ENCODE measurements around the gene SLC12A5. TPM values are rescaled to one million over a fixed set of nuclear protein-coding genes. Genes with fewer than 3 reads are reported as not detected.

The SLC12A5 gene
- total and polyA plus RNA-seq, 7 donors = 0.29 TPM; not detected in 6

DNA sequence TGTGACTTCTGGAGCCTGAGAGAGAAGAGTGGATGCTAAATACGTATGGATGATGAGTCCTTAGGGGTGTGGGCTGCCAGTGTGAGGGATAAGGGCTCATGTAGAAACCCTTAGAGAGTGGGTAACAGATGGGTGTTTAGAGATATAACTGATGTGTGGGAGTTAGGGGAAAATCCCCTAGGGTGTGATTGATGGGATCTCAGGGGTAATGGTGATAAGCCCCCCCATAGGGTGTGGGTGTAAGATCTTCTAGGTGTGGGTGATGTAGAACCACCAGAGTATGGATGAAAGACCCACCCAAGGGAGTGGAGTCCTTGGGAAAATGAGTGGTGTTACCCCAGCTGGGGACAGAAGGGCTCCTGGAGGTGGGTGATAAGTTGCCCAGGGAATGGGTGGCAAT is 26.3 kb downstream of the SLC12A5 start:
- H3K9me3 ChIP-seq = no peaks in the 10 kb centered on the region
- H3K27ac ChIP-seq = no peak overlapping the region
- intact Hi-C loops (cut with DNase I) = no loop called here
- peaks cover 0 to 19% (median 2%) of the 10 kb centered on the region in 3 donors for H3K27me3 ChIP-seq (ENCODE audit: insufficient read depth in 3 of 3, low read length in 2 of 3)
- ATAC-seq (no peak), DNase-seq (no peak)
- TF ChIP-seq, protein P1, sequence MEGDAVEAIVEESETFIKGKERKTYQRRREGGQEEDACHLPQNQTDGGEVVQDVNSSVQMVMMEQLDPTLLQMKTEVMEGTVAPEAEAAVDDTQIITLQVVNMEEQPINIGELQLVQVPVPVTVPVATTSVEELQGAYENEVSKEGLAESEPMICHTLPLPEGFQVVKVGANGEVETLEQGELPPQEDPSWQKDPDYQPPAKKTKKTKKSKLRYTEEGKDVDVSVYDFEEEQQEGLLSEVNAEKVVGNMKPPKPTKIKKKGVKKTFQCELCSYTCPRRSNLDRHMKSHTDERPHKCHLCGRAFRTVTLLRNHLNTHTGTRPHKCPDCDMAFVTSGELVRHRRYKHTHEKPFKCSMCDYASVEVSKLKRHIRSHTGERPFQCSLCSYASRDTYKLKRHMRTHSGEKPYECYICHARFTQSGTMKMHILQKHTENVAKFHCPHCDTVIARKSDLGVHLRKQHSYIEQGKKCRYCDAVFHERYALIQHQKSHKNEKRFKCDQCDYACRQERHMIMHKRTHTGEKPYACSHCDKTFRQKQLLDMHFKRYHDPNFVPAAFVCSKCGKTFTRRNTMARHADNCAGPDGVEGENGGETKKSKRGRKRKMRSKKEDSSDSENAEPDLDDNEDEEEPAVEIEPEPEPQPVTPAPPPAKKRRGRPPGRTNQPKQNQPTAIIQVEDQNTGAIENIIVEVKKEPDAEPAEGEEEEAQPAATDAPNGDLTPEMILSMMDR (IDR thresholded peaks at IDR 0.05) = no peak
- no peak overlapping the region for H3K4me3 ChIP-seq
- H3K36me3 ChIP-seq (ENCODE audit: insufficient read depth in 1 of 2, low read depth in 1 of 2) = peaks cover 0 to 9% of the 10 kb centered on the region in 2 donors
- H3K4me1 ChIP-seq = peaks cover 9% of the 10 kb centered on the region
- 35 to 38% (median 35%) methylated on average over 1 of the region's 1 CpG for WGBS, 3 donors

DNA sequence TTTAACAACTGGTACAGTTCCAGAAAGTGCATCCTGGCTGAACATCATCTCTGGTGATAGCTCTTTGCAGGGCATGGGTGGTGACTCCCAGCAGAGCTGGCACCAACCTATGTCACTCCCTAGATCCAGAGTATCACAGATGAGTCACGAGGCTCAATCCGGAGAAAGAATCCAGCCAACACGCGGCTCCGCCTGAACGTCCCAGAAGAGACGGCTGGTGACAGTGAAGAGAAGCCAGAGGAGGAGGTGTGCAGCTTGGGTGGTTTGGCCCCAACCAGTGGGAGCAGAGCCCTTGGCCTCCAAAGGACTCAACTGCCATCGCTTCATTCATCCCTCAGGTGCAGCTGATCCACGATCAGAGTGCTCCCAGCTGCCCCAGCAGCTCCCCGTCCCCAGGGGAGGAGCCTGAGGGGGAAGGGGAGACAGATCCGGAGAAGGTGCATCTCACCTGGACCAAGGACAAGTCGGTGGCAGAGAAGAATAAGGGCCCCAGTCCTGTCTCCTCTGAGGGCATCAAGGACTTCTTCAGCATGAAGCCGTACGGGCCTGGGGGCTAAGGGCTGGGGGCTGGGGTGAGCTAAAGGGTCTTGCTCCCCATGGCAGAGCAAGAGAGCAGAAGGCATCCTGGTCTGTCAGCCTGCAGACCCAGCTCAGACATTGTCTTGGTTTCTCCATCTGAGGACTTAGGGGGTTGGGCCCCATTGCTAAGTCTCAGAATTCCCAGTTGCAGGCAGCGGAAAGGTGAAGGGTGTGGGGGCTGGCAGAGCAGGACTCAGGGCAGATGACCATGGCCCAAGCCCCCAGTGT is 27.2 kb downstream of the SLC12A5 start:
- Histone ChIP-seq H3K4me1 (peaks cover 9% of the 10 kb centered on the region), H3K4me3 (no peak overlapping the region), H3K36me3 (ENCODE audit: insufficient read depth in 1 of 2, low read depth in 1 of 2) (peaks cover 0 to 18% of the 10 kb centered on the region in 2 donors), H3K27ac (no peak overlapping the region), H3K27me3 (ENCODE audit: insufficient read depth in 3 of 3, low read length in 2 of 3) (peaks cover 0 to 19% (median 2%) of the 10 kb centered on the region in 3 donors), H3K9me3 (no peaks in the 10 kb centered on the region)
- TF ChIP-seq, protein P1 (IDR thresholded peaks at IDR 0.05) = no peak
- ATAC-seq (no peak), DNase-seq (no peak)
- 73 to 82% (median 80%) methylated on average over 15 of the region's 15 CpGs for WGBS, 3 donors
- intact Hi-C loops (cut with DNase I) = no loop called here

DNA sequence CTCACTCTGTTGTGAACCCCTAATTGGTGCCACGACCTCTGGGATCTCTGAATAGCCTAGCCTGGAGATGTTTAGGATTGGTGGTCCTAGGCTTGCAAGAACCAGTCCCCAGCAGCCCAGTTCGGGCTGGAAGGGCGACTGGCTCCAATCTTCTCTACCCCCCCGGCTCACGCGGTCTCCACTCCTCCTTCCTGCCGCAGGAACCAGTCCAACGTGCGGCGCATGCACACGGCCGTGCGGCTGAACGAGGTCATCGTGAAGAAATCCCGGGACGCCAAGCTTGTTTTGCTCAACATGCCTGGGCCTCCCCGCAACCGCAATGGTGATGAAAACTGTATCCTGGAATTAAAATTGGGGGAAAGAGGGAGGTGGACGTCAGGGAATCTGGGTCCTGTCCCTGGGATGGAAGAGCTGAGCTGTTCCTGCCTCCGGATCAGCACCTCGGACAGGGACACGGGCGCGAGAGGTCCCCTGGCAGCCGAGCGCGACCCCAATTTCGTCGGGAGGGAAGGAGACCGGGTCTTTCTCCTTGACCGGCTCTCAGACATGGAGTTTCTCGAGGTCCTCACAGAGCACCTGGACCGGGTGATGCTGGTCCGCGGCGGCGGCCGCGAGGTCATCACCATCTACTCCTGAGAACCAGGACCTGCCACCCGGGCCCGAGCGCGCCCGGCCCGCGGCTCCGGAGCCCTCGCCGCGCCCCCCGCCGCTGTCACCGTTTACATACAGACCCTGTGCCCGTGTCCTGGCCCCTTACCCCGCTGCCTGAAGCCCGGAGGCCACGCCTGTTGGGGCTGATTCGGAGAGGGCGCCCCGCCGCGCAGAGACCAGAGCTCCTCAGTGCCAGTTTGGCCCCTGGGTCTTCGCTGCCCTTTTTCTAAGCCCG is 28.2 kb downstream of the SLC12A5 start:
- 15 to 17% (median 16%) methylated on average over 59 to 65 of the region's 65 CpGs for WGBS, 3 donors
- DNase-seq (peak; percentile 55 to 75), ATAC-seq (peak in 3 of 4 donors; percentile 9 to 59 (median 39))
- Histone ChIP-seq H3K27me3 (ENCODE audit: insufficient read depth in 3 of 3, low read length in 2 of 3) (peaks cover 0 to 19% (median 2%) of the 10 kb centered on the region in 3 donors), H3K4me3 (peak overlapping the region; percentile 29), H3K9me3 (no peaks in the 10 kb centered on the region), H3K4me1 (peaks cover 9% of the 10 kb centered on the region), H3K27ac (no peak overlapping the region), H3K36me3 (ENCODE audit: insufficient read depth in 1 of 2, low read depth in 1 of 2) (peaks cover 6 to 28% of the 10 kb centered on the region in 2 donors)
- intact Hi-C loops (cut with DNase I) = no loop called here
- TF ChIP-seq, protein P1 (IDR thresholded peaks at IDR 0.05) = no peak

DNA sequence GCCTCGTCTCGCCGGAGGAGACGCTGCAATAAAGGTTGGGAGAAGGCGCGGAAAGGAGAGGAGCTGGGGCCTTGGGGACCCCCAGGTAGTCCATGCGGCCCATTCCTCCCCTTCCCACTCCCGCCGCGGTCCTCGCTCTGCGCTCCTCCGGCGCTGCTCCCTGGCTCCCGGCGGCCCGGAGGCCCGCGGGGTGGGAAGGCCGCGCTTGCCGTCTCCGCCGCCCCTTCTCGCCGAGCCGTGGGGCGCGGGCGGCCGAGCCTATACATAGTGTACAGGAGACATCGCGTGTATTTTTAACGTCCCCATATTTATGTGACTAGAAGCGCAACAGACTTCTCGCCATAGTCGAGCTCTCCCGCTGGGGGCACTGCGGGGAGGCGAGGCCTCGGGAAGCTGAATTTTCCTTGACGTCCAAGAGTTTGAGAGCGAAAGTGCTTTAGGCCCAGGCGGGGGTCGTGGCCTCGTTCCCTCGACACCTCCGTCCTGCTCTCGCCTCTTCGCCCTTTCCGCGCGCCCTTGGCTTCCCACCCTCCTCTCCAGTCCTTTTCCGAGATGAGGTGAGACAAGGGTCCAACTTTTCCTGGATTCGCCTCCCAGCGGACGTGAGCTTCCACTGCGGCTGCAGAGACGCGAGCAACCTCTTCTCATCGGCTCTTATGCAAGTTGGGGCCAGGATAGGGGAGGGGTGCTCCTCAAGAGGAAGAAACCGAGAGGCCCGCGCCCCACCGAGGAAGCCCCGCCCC is 29.0 kb downstream of the SLC12A5 start:
- ATAC-seq (peak in 3 of 4 donors; percentile 52 to 66 (median 58)), DNase-seq (peak; percentile 49 to 78)
- no peak overlapping the region for H3K27ac ChIP-seq
- 4 to 11% (median 11%) methylated on average over 52 to 66 of the region's 66 CpGs for WGBS, 3 donors
- peaks cover 0 to 19% (median 2%) of the 10 kb centered on the region in 3 donors for H3K27me3 ChIP-seq (ENCODE audit: insufficient read depth in 3 of 3, low read length in 2 of 3)
- peaks cover 8 to 36% of the 10 kb centered on the region in 2 donors for H3K36me3 ChIP-seq (ENCODE audit: insufficient read depth in 1 of 2, low read depth in 1 of 2)
- intact Hi-C loops (cut with DNase I) = no loop called here
- peaks cover 9% of the 10 kb centered on the region for H3K4me1 ChIP-seq
- TF ChIP-seq, protein P1 (IDR thresholded peaks at IDR 0.05) = no peak
- H3K9me3 ChIP-seq = no peaks in the 10 kb centered on the region
- peak overlapping the region; percentile 29 for H3K4me3 ChIP-seq
